HG03159 (cell line): ENCODE results near the gene ANGPTL3.

ENCODE experiments used
- ATAC-seq: cut with Tn5 transposase; IDR thresholded peaks from one replicate; pipeline ENCODE4 v1.9.1; 2021; ENCODE audit warnings: mild to moderate bottlenecking, moderate library complexity; ENCODE audit not compliant: unreplicated experiment

The ANGPTL3 gene

GRCh38 chr1:62625415-62625814 is 28.1 kb downstream of the ANGPTL3 start:
- no peak for ATAC-seq

- no peak for ATAC-seq
Measured at GRCh38 chr1:62628506-62628905, 31.2 kb downstream of the ANGPTL3 start.

- ATAC-seq, result no peak
Measured at GRCh38 chr1:62637392-62638105, 40.2 kb downstream of the ANGPTL3 start.

- no peak for ATAC-seq
Measured at GRCh38 chr1:62643283-62643682, 46.0 kb downstream of the ANGPTL3 start.

GRCh38 chr1:62652387-62652786 is 55.1 kb downstream of the ANGPTL3 start:
- no peak for ATAC-seq

- no peak for ATAC-seq
Measured at GRCh38 chr1:62654744-62655143, 57.4 kb downstream of the ANGPTL3 start.
